Neural progenitor cell (in vitro differentiated cells): ENCODE results near the gene SLC15A1. TPM values are rescaled to one million over a fixed set of nuclear protein-coding genes. Genes with fewer than 3 reads are reported as not detected.

Source experiments
- DNase-seq: peaks from one replicate; pipeline ENCODE4 v3.0.0-alpha.2; 2016; ENCODE audit warnings: low spot score
- H2AFZ ChIP-seq: fragments of 200-600 bp; sonication (generic); replicated peaks from 2 replicates; pipeline ENCODE4 v1.6.1; 2016; ENCODE audit warnings: antibody characterized with exemption
- H3F3A ChIP-seq: fragments of 200-600 bp; sonication (generic); 2 replicates; pipeline ENCODE4 v1.6.1; 2016; ENCODE audit warnings: antibody characterized with exemption, low read depth
- H3K27ac ChIP-seq: fragments of 200-600 bp; sonication (generic); 2 replicates; pipeline ENCODE4 v1.5.1; 2016; ENCODE audit warnings: mild to moderate bottlenecking
- H3K27me3 ChIP-seq: fragments of 200-600 bp; sonication (generic); 2 replicates; pipeline ENCODE4 v1.6.1; 2016; ENCODE audit warnings: mild to moderate bottlenecking, moderate library complexity
- H3K36me3 ChIP-seq: fragments of 200-600 bp; sonication (generic); 2 replicates; pipeline ENCODE4 v1.5.1; 2016
- H3K4me1 ChIP-seq: fragments of 200-600 bp; sonication (generic); 2 replicates; pipeline ENCODE4 v1.6.1; 2016; ENCODE audit warnings: mixed run types
- H3K4me2 ChIP-seq: fragments of 200-600 bp; sonication (generic); 2 replicates; pipeline ENCODE4 v1.6.1; 2016
- H3K4me3 ChIP-seq: fragments of 200-600 bp; sonication (generic); 2 replicates; pipeline ENCODE4 v1.5.1; 2016
- H3K79me2 ChIP-seq: fragments of 200-600 bp; sonication (generic); 2 replicates; pipeline ENCODE4 v1.6.1; 2016; ENCODE audit warnings: low read depth
- H3K9ac ChIP-seq: fragments of 200-600 bp; sonication (generic); 2 replicates; pipeline ENCODE4 v1.6.1; 2016
- H3K9me3 ChIP-seq: fragments of 200-600 bp; sonication (generic); 2 replicates; pipeline ENCODE4 v1.5.1; 2016; ENCODE audit warnings: low read depth
- H4K20me1 ChIP-seq: fragments of 200-600 bp; sonication (generic); 2 replicates; pipeline ENCODE4 v1.6.1; 2016; ENCODE audit warnings: low read depth
- H3K27ac Mint-ChIP-seq: 3 replicates; pipeline ENCODE4 v1.8.0; 2021; ENCODE audit warnings: mixed read lengths
- H3K27me3 Mint-ChIP-seq: 2 replicates; pipeline ENCODE4 v1.8.0; 2022; ENCODE audit warnings: low read depth, mild to moderate bottlenecking, inconsistent platforms, moderate library complexity, mixed read lengths; ENCODE audit not compliant: insufficient read depth
- H3K36me3 Mint-ChIP-seq: 3 replicates; pipeline ENCODE4 v1.8.0; 2021; ENCODE audit warnings: mixed read lengths
- H3K4me1 Mint-ChIP-seq: 3 replicates; pipeline ENCODE4 v1.8.0; 2021; ENCODE audit warnings: mixed read lengths
- H3K4me3 Mint-ChIP-seq: 3 replicates; pipeline ENCODE4 v1.8.0; 2021; ENCODE audit warnings: mild to moderate bottlenecking, moderate library complexity, mixed read lengths
- H3K9me3 Mint-ChIP-seq: 3 replicates; pipeline ENCODE4 v1.8.0; 2020; ENCODE audit warnings: mixed read lengths
- CTCF ChIP-seq: fragments of 200-600 bp; sonication (generic); IDR thresholded peaks from 2 replicates; pipeline ENCODE4 v1.5.1; 2017; ENCODE audit warnings: antibody characterized with exemption, mild to moderate bottlenecking
- EZH2 ChIP-seq: fragments of 200-600 bp; sonication (generic); IDR thresholded peaks from 2 replicates; pipeline ENCODE4 v1.6.1; 2017; ENCODE audit warnings: antibody characterized with exemption, mild to moderate bottlenecking, moderate library complexity
- EZH2phosphoT487 ChIP-seq: fragments of 200-600 bp; sonication (generic); IDR thresholded peaks from 2 replicates; pipeline ENCODE4 v1.6.1; 2017; ENCODE audit warnings: antibody characterized with exemption
- total RNA-seq: library from RNA; depleted of rRNA; stranded (reverse); fragments of >200 nt; gene quantifications from 2 replicates; pipeline ENCODE4 v1.2.3, GENCODE V29; 2015; ENCODE audit warnings: low replicate concordance

The SLC15A1 gene
- total RNA-seq, 1 donor from 2014 or later, result not detected

- Histone ChIP-seq H3F3A (no peaks in the 10 kb centered on the region), H3K4me2 (no peak overlapping the region), H3K9ac (no peak overlapping the region), H3K4me1 (no peaks in the 10 kb centered on the region), H3K4me3 (no peak overlapping the region), H3K79me2 (no peaks in the 10 kb centered on the region), H3K27me3 (no peaks in the 10 kb centered on the region), H3K27ac (no peak overlapping the region), H3K36me3 (no peaks in the 10 kb centered on the region), H3K9me3 (no peaks in the 10 kb centered on the region), H4K20me1 (no peaks in the 10 kb centered on the region), H2AFZ (no peak overlapping the region)
- Mint-ChIP-seq H3K36me3 (peaks cover 4% of the 10 kb centered on the region), H3K4me3 (no peak overlapping the region), H3K27ac (no peak overlapping the region), H3K27me3 (no peaks in the 10 kb centered on the region), H3K9me3 (no peaks in the 10 kb centered on the region), H3K4me1 (peaks cover 12% of the 10 kb centered on the region)
- DNase-seq, result no peak
- no peak for TF ChIP-seq EZH2phosphoT487
- TF ChIP-seq EZH2, result no peak
- no peak for TF ChIP-seq CTCF
Observed at GRCh38 chr13:98798849-98799645, 46.6 kb upstream of the SLC15A1 start.

- Histone ChIP-seq H3K4me2 (no peak overlapping the region), H2AFZ (no peak overlapping the region), H3K27me3 (no peaks in the 10 kb centered on the region), H4K20me1 (no peaks in the 10 kb centered on the region), H3K9me3 (no peaks in the 10 kb centered on the region), H3K27ac (no peak overlapping the region), H3K79me2 (no peaks in the 10 kb centered on the region), H3K4me1 (no peaks in the 10 kb centered on the region), H3K4me3 (no peak overlapping the region), H3K9ac (no peak overlapping the region), H3K36me3 (no peaks in the 10 kb centered on the region), H3F3A (no peaks in the 10 kb centered on the region)
- Mint-ChIP-seq H3K27ac (no peak overlapping the region), H3K27me3 (no peaks in the 10 kb centered on the region), H3K9me3 (no peaks in the 10 kb centered on the region), H3K36me3 (peaks cover 4% of the 10 kb centered on the region), H3K4me1 (peaks cover 5% of the 10 kb centered on the region), H3K4me3 (no peak overlapping the region)
- TF ChIP-seq EZH2phosphoT487, result no peak
- TF ChIP-seq CTCF, result no peak
- no peak for TF ChIP-seq EZH2
- no peak for DNase-seq
Observed at GRCh38 chr13:98797456-98797855, 45.0 kb upstream of the SLC15A1 start.

- H3K4me2 ChIP-seq, result no peak overlapping the region
- H3K4me3 Mint-ChIP-seq, result no peak overlapping the region
- no peaks in the 10 kb centered on the region for H4K20me1 ChIP-seq
Observed at GRCh38 chr13:98796798-98797197, 44.3 kb upstream of the SLC15A1 start.

More at GRCh38 chr13:98796798-98797197, 44.3 kb upstream of the SLC15A1 start:
- Mint-ChIP-seq H3K27ac (no peak overlapping the region), H3K36me3 (peaks cover 4% of the 10 kb centered on the region), H3K4me1 (peaks cover 5% of the 10 kb centered on the region), H3K27me3 (no peaks in the 10 kb centered on the region), H3K9me3 (no peaks in the 10 kb centered on the region)
- Histone ChIP-seq H3K36me3 (no peaks in the 10 kb centered on the region), H3K4me3 (no peak overlapping the region), H3K27me3 (no peaks in the 10 kb centered on the region), H3K9me3 (no peaks in the 10 kb centered on the region), H3K27ac (no peak overlapping the region), H3F3A (no peaks in the 10 kb centered on the region), H3K9ac (no peak overlapping the region), H3K79me2 (no peaks in the 10 kb centered on the region), H3K4me1 (no peaks in the 10 kb centered on the region), H2AFZ (no peak overlapping the region)
- no peak for DNase-seq
- no peak for TF ChIP-seq EZH2phosphoT487
- no peak for TF ChIP-seq CTCF
- TF ChIP-seq EZH2, result no peak
